HT-29 (cell line): ENCODE data around the gene CCM2. TPM values are rescaled to one million over a fixed set of nuclear protein-coding genes. Genes with fewer than 3 reads are reported as not detected.
"Not testable (repeated sequence)": the region's sequence is repeated elsewhere in the genome, so short reads cannot be mapped to it uniquely, and the experiment has no call there.

ENCODE experiments used
- DNase-seq: peaks from one replicate; pipeline ENCODE4 v3.0.0-alpha.2; 2015; ENCODE audit warnings: low spot score
- total RNA-seq: library from RNA; depleted of rRNA; stranded (reverse); fragments of >200 nt; shearing (Covaris generic); gene quantifications from 2 replicates; pipeline ENCODE4 v1.2.3, GENCODE V29; 2014

Gene CCM2
- total RNA-seq, 1 experiment from 2014 or later = 90.2 TPM

DNA sequence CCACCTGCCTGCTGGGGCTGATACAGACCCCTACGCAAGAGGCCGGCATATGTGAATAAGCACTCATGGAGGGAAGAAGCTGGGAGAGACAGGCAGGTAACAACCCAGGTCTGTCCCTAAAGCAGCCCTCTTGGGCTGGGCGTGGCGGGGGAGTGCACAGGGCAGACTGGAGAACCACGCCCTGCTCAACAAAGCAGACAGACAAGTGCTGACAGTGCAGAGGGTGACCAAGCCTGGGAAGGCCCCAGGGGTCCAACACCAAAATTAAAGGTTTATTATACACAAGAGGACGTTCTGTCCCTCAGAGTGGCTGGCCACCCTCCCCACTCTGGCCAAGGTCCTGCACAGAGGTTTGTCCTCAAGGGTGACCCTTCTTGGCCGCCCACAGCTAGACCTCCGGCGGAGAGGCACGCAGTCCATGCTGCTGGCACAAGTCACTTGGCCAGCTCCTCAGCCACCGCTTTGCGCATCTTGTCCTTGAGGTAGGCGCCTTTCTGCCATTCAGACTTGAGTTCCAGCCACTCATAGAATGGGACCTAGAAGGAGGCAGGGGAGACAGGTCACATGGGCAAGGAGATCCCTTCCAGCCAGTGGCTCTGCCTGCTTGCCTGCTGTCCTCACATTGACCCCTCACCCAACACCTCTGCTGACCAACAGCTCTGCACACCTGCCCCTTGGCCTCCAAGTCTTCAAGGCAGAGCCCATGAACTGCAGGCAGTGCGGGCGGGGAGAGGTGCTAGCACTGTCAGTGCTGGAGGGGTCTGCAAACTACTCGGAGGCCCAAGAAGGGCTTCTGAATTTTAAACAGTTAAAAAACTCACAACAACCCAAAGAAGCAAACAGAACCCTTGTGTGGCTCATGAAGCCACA lies 100.1 kb downstream of the CCM2 start:
- DNase-seq = no peak

DNA sequence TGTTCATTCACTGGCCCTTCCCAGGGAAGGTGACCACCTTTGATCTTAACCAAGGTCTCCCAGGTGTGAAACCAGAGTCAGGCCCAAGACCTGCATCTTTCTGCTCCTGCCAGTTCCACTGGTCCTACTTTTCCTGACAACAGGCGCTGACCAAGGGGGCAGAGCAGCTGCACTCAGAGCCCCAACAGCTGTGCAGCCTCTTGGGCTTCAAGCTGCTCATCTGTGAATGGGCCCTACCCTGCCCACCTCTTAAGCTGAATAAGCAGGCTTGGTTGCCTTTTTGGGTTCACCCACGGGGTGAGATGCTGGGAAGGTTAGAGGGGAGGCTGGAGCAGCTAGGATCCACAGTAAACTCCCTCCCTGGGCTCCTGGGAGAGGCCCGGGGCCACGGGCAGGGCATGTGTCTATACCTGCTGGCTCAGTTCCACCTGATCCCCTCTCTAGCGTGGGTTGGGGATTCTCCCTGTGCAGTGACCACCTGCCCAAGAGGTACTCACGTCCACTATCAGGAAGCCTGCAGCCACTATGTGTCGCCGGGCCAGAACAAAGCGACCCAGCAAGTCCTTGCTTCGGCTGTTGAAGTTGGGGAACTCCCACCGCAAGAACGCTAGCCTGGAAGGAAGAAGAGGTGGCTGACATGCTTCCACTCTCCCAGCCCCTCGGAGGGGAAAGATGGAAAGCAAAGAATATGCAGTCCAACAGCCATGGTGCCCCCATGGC lies 100.9 kb downstream of the CCM2 start:
- DNase-seq = no peak

DNA sequence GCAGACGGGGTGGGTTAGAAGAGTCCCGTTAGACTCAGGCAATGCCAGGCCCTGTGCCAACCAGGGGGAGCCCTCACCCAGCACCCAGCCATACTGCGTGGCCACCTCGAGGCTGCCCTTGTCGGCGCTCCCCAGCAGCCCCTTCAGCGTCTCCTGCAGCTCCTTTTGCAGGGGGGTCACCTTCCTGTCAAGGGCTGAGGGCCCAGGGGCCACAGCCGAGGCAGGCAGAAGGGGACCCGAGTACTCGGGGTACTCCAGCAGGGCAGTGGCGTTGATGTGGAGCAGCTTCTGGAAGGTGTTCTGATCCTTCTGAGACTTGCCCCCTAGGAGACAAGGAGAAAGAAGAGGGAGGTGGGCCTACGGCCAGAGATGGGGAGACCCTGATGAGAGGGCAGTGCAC lies 101.7 kb downstream of the CCM2 start:
- no peak for DNase-seq

DNA sequence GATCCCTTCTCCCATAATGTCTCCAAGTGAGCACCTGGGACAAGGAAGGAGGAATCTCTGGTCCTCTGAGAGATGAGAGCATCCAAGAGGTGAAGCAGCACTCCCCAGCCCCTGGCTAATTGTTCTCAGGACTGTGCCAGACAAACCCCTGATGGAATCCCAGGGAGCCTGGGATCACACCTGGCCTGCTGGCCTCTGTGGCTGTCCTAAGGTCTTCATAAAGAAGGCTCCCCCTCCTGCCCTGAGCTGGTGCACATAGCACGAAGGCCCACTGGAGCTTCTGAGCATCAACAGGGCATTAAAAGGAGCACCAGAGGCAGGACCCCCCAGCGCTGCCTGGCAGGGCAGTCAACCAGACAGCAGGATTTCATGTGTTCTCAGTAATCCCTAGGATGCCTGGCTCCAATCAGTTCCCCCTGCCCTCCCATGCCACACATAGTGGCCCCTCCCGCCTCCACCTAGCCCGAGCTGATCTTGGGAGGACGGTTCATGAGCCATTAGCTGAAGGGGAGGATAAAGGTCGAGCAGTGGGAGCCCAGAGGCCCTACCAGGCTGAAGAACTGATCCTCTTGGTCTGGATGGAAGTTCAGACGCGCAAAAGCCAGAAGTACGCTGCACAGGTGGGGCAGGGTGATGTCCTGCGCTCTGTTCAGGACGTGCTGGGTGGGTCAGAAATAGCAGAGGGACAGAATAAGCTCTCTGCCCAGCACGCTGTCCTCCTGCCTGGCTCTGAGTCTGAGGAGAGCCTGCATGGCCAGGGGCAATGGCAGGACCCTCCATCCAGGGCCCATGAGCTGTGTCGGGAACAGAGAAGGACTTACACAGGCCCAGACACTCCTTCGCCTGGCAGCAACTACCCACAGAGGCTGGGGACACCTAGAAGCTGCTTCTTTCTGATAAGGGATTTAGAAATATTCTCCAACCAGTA lies 103.0 kb downstream of the CCM2 start:
- no peak for DNase-seq

DNA sequence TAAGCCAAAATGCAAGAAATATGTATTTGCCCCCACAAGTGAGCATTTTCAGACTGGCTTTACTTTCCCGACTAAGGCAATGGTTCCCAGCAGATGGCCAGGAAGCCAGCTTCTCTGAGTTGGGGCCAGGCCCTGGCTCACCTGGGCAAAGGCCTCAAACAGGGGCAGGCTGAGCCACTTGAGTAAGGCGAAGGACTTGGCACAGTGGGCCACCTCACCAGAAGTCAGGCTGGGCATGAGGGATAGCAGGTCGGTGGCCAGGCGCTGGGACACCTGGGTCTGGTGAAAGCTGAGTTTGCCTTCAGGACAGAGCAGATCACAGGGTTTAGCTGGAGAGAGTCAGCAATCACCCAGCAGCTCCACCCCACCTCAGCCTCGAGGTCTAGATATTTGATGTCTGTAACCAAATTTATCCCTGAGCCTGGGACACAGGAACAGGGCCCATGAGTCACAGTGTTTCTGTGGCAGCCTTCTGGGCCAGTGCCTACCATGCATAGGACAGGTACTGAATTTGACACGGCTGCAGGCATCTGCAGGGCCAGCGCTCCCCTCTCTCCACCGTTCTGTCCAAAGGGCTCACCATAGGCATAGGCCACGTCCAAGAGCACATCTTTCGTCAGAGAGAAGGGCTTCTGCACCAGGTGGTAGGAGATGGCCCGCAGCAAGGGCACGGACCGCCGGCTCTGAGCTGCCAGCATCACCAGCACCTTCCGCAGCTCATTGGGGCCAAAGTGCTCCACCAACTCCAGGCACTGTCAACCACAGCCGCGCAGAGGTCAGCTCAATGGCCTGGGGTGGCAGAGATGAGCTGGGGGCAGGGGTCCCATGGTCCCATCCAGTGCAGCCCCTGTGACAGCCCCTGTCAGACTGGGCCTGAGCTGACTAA lies 104.2 kb downstream of the CCM2 start:
- DNase-seq = no peak

DNA sequence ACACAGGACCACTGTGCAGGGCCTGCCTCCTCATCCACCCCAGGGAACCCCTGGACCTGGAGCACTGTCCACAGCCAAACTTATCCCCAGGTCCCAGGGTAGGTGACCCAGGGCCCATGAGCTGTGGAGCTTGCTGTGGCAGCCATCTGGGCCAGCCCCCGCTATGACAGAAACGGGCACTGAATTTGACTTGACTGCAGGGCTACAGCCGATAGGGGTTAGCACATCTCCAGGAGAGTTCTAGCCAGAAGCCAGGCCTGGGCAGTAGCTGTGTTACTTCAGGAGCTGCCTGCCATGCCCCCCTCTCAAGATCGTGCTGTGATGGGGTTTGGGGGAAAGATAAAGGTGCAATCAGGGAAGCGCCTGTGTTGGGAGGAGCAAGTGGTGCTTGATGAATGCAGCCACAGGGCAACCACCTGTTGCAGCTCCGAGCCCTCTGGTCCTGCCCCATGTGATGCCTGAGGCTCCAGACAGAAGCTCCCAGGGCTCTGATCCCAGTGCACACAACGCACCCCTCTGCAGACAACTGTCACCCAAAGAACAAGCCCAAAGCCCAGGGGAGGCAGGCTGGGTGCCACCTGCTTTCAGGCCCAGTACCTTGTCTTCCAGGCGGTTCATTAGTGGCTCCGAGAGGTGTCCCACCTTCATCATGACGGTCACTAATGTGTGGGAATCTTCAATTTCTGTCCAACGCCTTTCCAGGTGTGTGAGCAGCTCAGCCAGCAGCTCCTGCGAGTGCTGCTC lies 105.0 kb downstream of the CCM2 start:
- no peak for DNase-seq

DNA sequence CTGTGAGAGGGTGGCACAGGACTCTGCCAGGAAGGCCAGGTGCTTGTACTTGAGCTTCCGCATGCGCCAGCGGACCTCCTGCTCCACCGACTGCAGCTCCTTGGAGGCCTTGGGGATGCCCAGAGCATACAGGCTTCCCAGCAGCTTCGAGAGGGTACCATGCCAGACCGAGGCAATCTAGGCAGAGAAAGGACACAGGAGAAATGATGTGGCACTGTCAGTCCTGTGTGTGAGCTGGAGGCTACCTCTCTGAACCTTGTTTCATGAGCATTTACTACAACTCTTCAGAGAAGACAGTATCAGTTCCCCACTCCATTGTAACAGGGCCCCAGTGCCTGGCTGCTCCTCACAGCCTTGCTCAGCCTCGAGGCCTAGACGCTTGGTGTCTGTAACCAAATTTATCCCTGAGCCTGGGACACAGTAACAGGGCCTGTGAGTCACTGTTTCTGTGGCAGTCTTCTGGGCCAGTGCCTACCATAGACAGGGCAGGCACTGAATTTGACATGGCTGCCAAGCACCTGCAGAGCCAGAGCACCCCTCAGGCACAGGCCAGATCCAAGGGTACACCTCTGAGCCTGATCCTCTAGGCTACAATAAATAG lies 105.7 kb downstream of the CCM2 start:
- DNase-seq = no peak

DNA sequence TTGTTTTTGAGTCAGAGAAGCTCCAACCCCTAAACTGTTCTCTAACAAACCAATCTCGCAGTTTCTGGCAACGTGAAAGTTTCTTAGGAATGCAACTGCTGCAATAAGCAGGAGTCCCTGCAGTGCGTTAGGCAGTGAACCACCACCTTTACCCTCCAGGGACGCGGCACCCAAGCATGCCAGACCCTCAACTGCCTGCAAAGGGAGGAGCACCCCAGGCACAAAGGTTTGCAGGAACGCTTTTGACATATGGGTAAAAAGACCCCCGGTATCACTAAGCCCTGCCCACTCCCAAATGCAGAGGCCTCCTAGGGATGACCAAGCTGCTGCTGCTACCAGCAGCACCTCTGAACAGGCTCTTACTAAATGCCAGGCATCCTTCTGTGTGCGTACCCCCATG lies 106.8 kb downstream of the CCM2 start:
- DNase-seq = no peak

DNA sequence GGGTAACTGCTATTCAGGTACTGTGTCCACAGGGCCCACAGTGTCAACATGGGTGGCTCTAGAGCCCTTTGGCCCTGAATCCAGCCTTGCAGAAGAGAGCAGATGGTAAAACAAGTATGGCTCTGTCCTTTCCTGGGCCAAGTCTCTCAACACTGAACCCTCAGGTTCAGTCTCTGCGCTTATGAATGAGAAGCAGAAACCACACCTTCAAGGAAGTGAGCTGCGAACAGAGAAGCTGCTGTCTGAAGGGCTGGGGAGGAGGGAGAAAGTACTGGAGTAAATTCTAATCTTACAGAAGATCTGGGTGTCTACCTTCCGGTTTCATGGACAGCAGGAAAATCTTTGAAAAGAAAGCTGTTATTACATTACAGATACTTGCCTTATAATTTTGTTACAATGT lies 107.4 kb downstream of the CCM2 start:
- DNase-seq = no peak

DNA sequence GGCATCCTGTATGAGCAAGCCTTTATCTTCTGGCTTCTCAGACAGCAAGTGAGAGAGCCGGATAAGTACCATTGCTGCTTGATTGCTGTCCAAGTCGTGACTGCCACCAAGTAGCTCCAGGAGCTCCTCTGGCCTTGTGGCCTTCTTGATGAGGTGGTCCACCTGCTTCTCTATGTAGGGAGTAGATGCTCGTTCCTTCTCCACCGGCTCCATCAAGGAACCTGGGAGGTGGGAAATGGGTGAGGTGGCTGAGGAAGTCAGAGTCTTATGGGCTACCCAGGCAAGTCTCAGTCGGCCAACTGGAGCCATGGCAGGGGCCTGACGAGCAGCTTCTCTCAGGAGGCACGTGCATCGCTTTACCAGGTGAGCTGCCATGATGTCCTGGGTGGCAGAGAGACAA lies 108.9 kb downstream of the CCM2 start:
- DNase-seq = no peak

DNA sequence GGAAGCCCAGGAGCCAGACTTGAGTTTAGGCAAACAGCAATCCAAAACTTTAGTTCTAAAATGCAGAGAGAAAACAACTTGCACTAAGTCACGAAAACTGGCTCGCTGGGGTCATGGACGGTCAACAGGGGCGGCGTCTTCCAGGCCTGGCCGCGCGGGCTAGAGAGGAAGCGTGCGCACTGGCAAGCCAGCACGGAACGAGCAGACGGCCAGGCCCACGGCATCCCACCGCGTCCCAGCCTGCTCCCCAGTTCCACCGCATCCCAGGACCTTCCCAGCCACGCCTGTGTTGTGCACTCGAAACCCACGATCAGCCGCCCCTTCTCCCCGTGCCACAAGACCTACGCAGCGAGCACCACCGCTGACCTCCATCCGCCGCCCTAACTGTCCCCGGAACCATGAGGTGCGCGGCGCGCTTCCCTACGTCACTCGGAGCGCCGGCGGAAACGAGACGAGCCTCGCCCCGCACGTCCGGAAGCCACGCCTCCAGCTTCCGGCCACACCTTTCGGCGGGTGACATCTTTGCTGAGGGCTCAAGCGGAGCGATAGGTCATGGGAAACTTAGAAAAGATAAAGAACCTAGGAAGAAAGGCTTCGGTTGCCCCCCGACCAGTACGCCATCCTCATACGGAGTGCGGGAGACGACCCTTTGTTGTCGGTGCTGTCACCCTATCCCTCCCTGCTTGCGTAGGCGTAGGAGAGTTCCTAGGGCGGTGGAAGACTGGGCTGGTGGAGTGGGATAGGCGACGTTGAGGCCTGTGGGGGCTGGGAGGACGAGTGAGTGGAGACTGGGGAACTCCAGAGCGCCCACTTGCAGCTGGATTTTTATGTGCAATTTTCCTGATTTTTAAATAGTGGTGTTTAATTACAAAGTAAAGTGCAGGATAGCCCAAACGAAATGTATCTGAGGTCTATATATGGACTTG lies 111.6 kb downstream of the CCM2 start, which contains the start of gene TBRG4:
TBRG4 (minus strand) TSS at position 400 of the 926 bp plus-strand sequence. CDS start 2,460 bp downstream, outside the sequence.
- peak; percentile 99 for DNase-seq

DNA sequence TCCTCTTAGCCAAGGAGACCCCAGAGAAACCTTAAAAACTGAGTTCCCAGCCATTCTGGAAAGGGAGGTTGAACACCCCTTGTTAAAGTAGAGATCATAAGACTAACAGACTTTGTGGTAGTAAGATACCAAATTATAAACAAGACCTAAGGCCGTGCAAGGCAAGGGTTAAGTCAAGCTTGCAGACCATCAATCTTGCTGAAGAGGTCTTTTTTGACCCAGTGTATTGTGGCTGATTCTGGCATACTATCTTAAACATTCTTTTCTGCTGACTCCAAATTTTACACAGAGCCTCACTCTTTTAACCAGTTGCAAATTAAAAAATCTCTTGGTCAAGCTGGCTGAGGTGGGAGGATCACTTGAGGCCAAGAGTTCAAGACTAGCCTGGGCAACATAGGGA lies 112.6 kb downstream of the CCM2 start:
- DNase-seq = no peak

DNA sequence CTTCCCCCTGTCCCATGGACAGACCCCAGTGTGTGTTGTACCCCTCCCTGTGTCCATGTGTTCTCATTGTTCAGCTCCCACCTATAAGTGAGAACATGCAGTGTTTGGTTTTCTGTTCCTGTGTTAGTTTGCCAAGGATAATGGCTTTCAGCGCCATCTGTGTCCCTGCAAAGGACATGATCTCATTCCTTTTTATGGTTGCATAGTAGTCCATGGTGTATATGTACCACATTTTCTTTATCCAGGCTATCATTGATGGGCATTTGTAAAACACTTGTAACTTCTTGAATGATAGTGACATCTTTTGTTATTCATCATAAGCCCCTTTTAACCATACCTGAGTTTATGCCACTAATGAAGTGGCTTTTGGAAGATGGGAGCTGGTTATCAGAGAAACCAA lies 114.3 kb downstream of the CCM2 start:
- DNase-seq = not testable (repeated sequence)

DNA sequence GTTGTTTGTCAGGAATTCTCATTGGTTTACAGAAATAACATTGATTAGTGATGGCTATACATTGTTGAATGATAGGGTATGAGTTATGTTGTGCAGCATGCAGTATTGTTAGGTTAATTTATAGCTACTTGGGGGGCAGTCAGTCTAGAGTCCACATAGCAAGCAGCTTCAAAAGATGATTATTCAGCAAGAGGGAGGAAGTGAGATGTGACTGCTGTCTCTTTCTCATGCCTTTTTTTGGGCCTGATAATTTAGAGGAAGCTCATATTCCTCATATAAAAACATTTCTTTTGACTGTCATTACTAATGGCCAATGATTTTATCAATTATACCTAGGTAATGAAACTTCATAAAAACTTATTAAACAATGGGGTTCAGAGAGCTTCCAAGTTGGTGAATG lies 114.9 kb downstream of the CCM2 start:
- DNase-seq = no peak

DNA sequence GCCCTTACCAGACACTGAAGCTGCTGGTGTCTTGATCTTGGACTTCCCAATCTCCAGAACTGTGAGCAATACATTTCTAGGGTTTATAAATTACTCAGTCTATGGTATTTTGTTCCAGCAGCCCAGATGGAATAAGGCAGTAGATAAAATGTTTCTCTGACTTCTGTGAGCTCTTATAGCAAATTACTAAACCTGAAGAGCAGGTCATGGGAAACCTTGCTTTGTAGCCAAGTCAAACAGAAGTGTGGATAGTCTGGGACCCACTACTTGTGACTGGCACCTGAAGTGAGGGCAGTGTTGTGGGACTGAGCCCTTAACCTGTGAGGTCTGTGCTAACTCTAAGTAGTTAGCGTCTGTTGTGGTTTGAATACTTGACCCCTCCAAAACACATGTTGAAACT lies 116.0 kb downstream of the CCM2 start:
- no peak for DNase-seq

DNA sequence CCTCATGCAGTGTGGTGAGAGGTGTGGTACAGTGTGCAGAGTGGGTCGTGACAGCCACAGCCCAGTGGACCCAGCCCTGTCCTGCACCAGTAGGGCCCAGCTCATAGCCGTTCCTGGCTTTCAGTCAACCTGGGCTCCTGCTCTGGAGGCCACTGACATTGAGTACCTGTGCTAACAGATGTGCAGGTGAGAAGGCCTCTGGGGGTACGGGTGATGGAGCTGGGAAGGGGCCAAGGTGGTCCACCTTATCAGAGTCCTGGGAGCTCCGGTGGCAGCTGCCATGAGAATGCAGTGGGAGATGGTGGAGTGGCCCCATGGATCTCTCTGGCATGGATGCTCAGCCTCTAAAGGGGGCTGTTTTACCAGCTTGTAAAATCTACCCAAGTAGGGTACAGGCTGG lies 117.6 kb downstream of the CCM2 start:
- DNase-seq = no peak

DNA sequence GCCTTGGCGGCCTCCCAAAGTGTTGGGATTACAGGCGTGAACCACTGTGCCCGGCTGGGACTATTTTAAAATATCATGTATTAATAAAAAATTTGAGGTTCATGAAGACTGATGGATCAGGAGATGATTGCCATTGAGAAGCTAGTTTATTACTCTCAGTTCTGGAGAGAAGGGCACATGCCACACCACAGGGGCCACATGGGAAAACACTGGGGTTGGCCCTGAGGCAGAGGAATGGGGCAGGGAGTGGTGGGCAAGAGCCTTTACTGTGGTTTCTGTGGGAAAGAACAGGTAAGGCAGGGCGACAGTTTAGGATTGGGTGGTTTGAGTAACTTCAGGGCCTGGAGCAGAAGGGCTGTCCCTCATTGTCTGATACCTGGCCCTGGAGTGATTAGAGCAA lies 118.3 kb downstream of the CCM2 start:
- DNase-seq = no peak

DNA sequence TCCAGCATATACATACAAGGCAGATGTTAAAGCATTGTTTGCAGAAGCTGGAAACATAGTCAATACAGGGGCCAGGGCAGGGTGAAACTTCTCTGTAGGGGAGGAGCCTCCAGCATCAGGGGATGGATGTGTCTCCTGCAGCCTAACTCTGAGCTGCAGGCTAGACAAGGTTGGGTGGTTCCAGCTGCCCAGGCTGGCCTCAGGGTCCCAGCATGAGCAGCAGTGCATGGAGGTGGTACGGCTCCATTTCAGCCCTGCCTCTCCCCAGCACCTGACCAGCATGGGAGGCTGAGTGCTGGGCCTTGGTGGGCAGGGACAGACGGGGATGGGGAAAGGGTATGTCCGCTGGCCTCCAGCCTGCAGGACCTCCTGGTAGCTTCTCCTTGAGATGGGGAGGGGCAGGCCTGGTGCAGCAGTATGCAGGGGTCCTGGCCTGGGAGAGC lies 118.9 kb downstream of the CCM2 start:
- no peak for DNase-seq
